Measurements from ENCODE around the gene MRPL42.

DNA sequence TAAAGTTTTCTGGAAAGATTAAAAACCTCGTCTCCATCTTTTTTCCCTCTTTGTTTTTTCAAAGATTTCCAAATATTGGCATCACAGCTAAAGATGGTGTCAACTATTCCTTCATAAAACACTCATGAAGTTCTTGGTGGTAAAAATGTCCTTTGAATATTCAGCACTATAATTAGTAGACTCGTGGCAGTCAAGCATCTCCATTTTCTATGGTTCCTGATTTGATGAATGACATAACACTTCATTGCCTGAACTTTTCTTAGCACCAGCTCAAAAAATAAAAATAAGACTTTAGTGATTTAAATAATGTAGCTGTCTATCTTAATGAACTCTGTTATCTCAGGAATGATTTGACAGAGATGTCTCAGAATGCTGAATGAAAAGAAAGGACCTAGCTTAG is 45.3 kb upstream of the MRPL42 start:
- TF ChIP-seq, protein P1, sequence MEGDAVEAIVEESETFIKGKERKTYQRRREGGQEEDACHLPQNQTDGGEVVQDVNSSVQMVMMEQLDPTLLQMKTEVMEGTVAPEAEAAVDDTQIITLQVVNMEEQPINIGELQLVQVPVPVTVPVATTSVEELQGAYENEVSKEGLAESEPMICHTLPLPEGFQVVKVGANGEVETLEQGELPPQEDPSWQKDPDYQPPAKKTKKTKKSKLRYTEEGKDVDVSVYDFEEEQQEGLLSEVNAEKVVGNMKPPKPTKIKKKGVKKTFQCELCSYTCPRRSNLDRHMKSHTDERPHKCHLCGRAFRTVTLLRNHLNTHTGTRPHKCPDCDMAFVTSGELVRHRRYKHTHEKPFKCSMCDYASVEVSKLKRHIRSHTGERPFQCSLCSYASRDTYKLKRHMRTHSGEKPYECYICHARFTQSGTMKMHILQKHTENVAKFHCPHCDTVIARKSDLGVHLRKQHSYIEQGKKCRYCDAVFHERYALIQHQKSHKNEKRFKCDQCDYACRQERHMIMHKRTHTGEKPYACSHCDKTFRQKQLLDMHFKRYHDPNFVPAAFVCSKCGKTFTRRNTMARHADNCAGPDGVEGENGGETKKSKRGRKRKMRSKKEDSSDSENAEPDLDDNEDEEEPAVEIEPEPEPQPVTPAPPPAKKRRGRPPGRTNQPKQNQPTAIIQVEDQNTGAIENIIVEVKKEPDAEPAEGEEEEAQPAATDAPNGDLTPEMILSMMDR (IDR thresholded peaks at IDR 0.05) = no peak
- no peak for TF ChIP-seq POLR2A (IDR thresholded peaks at IDR 0.05)
